ENCODE data around the gene HOXD11.

The HOXD11 gene

GRCh38 chr2:176151442-176152287 is 44.6 kb downstream of the HOXD11 start, which contains the start of gene HOXD4:
TSS of gene HOXD4 (plus strand) at chr2:176151550. CDS start at chr2:176151634, 84 bp downstream.
- DNase-seq, result no peak

- DNase-seq, result no peak
Measured at GRCh38 chr2:176152350-176153181, 45.5 kb downstream of the HOXD11 start.

- no peak for DNase-seq
Measured at GRCh38 chr2:176154576-176155252, 47.6 kb downstream of the HOXD11 start.

GRCh38 chr2:176155356-176156044 is 48.4 kb downstream of the HOXD11 start:
- no peak for DNase-seq

GRCh38 chr2:176156301-176156806 is 49.3 kb downstream of the HOXD11 start:
- DNase-seq, result no peak

GRCh38 chr2:176156807-176157498 is 49.9 kb downstream of the HOXD11 start, which contains the start of gene HOXD3:
TSS of gene HOXD3 (plus strand) at chr2:176157307. CDS start at chr2:176169115, 11,808 bp downstream.
- DNase-seq, result no peak

- DNase-seq, result no peak
Measured at GRCh38 chr2:176157499-176158185, 50.6 kb downstream of the HOXD11 start.

GRCh38 chr2:176158186-176158591 is 51.1 kb downstream of the HOXD11 start:
- no peak for DNase-seq

GRCh38 chr2:176158855-176159662 is 52.0 kb downstream of the HOXD11 start:
- no peak for DNase-seq
